GM12878 (cell line): Measurements from ENCODE around the gene IGF2R. TPM values are rescaled to one million over a fixed set of nuclear protein-coding genes. Genes with fewer than 3 reads are reported as not detected.

Source experiments
- ATAC-seq: fragments of 200-7000 bp; cut with Tn5 transposase; 3 replicates; pipeline ENCODE4 v1.9.1; 2020; ENCODE audit warnings: mild to moderate bottlenecking, moderate library complexity
- BruUV-seq: library from RNA; stranded (reverse); fragments of 400-500 nt; replicated peaks from 2 replicates; lab custom pipeline; 2021; lab: Mats Ljungman, UMichigan
- CTCF ChIA-PET: fragments of 300-600 bp; sonication (Branson Sonifier 250); formaldehyde crosslinking; extraction: SDS; loops from one replicate; lab custom pipeline; 2021; ENCODE audit warnings: inconsistent platforms; lab: Yijun Ruan, JAX
- POLR2A ChIA-PET: fragments of 350-600 bp; formaldehyde crosslinking; extraction: SDS; loops from one replicate; lab custom pipeline; 2021; ENCODE audit warnings: inconsistent platforms; lab: Charles Lee
- RAD21 ChIA-PET: fragments of 300-600 bp; sonication (Branson Sonifier 250); formaldehyde crosslinking; loops from one replicate; lab custom pipeline; 2023; ENCODE audit warnings: antibody characterized with exemption; ENCODE audit not compliant: unreplicated experiment; lab: Charles Lee
- SMC1A ChIA-PET: fragments of 300-600 bp; sonication (Branson Sonifier 250); formaldehyde crosslinking; loops from one replicate; lab custom pipeline; 2023; ENCODE audit not compliant: unreplicated experiment, uncharacterized antibody; lab: Charles Lee
- DNase-seq: peaks from one replicate; pipeline ENCODE4 v3.0.0-alpha.2; 2011; ENCODE audit warnings: low read depth, low spot score
- FAIRE-seq: peaks from 3 replicates; lab custom pipeline; 2011; peaks lifted over from hg19 to GRCh38; lab: Jason Lieb, UNC
- H2AFZ ChIP-seq: 2 replicates; pipeline ENCODE4 v1.6.0; 2011; ENCODE audit warnings: low read depth, low read length, control low read depth; ENCODE audit not compliant: control insufficient read depth
- H3K27ac ChIP-seq: 2 replicates; pipeline ENCODE4 v1.5.1; 2011; ENCODE audit warnings: control low read depth; ENCODE audit not compliant: control insufficient read depth, insufficient read depth
- H3K27me3 ChIP-seq, 2 experiments: replicated peaks in 1 of 2; 2 replicates each; pipeline versions ENCODE4 v1.6.0 to v1.6.1; 2011; ENCODE audit warnings: low read length in 1 of 2; ENCODE audit not compliant: control insufficient read depth in 2 of 2, insufficient read depth in 2 of 2
- H3K36me3 ChIP-seq, 2 experiments: 2 replicates each; pipeline ENCODE4 v1.5.1; 2011; ENCODE audit warnings: low read length in 1 of 2; ENCODE audit not compliant: control insufficient read depth in 2 of 2, insufficient read depth in 2 of 2
- H3K4me1 ChIP-seq: 2 replicates; pipeline ENCODE4 v1.6.1; 2011; ENCODE audit warnings: mild to moderate bottlenecking, low read length, moderate library complexity, mixed read lengths; ENCODE audit not compliant: control insufficient read depth, insufficient read depth
- H3K4me2 ChIP-seq: 2 replicates; pipeline ENCODE4 v1.6.0; 2011; ENCODE audit warnings: control low read depth; ENCODE audit not compliant: control insufficient read depth, insufficient read depth
- H3K4me3 ChIP-seq: fragments of 200-600 bp; sonication (generic); 2 replicates; pipeline ENCODE4 v1.5.1; 2016
- H3K79me2 ChIP-seq: 2 replicates; pipeline ENCODE4 v1.6.0; 2011; ENCODE audit warnings: low read length; ENCODE audit not compliant: control insufficient read depth, insufficient read depth
- H3K9ac ChIP-seq: 2 replicates; pipeline ENCODE4 v1.8.0; 2011; ENCODE audit warnings: low read length, control low read depth, mixed read lengths; ENCODE audit not compliant: control insufficient read depth, insufficient read depth
- H3K9me3 ChIP-seq: replicated peaks from 3 replicates; pipeline ENCODE4 v1.5.1; 2011; ENCODE audit warnings: mild to moderate bottlenecking, low read length; ENCODE audit not compliant: control insufficient read depth, insufficient read depth
- H4K20me1 ChIP-seq: 2 replicates; pipeline ENCODE4 v1.6.0; 2011; ENCODE audit not compliant: control insufficient read depth, insufficient read depth
- BMI1 ChIP-seq: fragments of 450-650 bp; IDR thresholded peaks from 2 replicates; pipeline ENCODE4 v1.6.1; 2016; ENCODE audit warnings: mild to moderate bottlenecking, moderate library complexity, borderline replicate concordance
- CHD2 ChIP-seq: IDR thresholded peaks from 2 replicates; pipeline ENCODE4 v1.6.1; 2011; ENCODE audit warnings: low read depth, low read length, improper control_type of control experiment, borderline replicate concordance
- CREB1 ChIP-seq: IDR thresholded peaks from 2 replicates; pipeline ENCODE4 v1.6.1; 2012; ENCODE audit warnings: low read depth, mild to moderate bottlenecking, inconsistent platforms
- EGR1 ChIP-seq, 2 experiments: IDR thresholded peaks; 1 replicate in 1 of 2; 2 replicates in 1 of 2; pipeline ENCODE4 v1.6.1; 2011 to 2012; ENCODE audit warnings: low read depth in 2 of 2, low read length in 2 of 2, borderline replicate concordance in 1 of 2, mild to moderate bottlenecking in 1 of 2, moderate library complexity in 1 of 2
- FOXM1 ChIP-seq: IDR thresholded peaks from 2 replicates; pipeline ENCODE4 v1.6.1; 2012; ENCODE audit warnings: low read depth, mild to moderate bottlenecking, inconsistent platforms, low read length, moderate library complexity
- HCFC1 ChIP-seq: fragments of 150-350 bp; IDR thresholded peaks from 2 replicates; pipeline ENCODE4 v1.6.1; 2014; ENCODE audit warnings: low read length
- MXI1 ChIP-seq: fragments of 150-350 bp; IDR thresholded peaks from 2 replicates; pipeline ENCODE4 v1.6.1; 2011; ENCODE audit warnings: low read depth, mild to moderate bottlenecking, inconsistent platforms, low read length, improper control_type of control experiment
- NBN ChIP-seq: fragments of 450-650 bp; IDR thresholded peaks from 2 replicates; pipeline ENCODE4 v1.6.1; 2016
- NFIC ChIP-seq: IDR thresholded peaks from 2 replicates; pipeline ENCODE4 v1.6.1; 2012; ENCODE audit warnings: low read depth, mild to moderate bottlenecking, inconsistent platforms, low read length, moderate library complexity
- NR2C2 ChIP-seq: IDR thresholded peaks from 2 replicates; pipeline ENCODE4 v1.6.1; 2011; ENCODE audit warnings: borderline replicate concordance, low read depth; ENCODE audit not compliant: control insufficient read depth, insufficient read length
- PAX5 ChIP-seq: IDR thresholded peaks from 2 replicates; pipeline ENCODE4 v1.6.1; 2011; ENCODE audit warnings: low read depth, low read length, borderline replicate concordance
- POLR2A ChIP-seq: IDR thresholded peaks from 2 replicates; pipeline ENCODE4 v1.6.1; 2011; ENCODE audit warnings: low read depth, mild to moderate bottlenecking, low read length
- POLR2AphosphoS2 ChIP-seq: IDR thresholded peaks from 2 replicates; pipeline ENCODE4 v1.6.1; 2011; ENCODE audit warnings: low read depth, mild to moderate bottlenecking, low read length, improper control_type of control experiment, moderate library complexity
- RELA ChIP-seq: fragments of 450-650 bp; IDR thresholded peaks from 2 replicates; pipeline ENCODE4 v1.8.0; 2014; ENCODE audit warnings: borderline replicate concordance; ENCODE audit not compliant: partially characterized antibody
- SMARCA5 ChIP-seq: fragments of 450-650 bp; IDR thresholded peaks from 2 replicates; pipeline ENCODE4 v1.6.1; 2017; ENCODE audit warnings: mild to moderate bottlenecking
- ZNF384 ChIP-seq: IDR thresholded peaks from 2 replicates; pipeline ENCODE4 v1.6.1; 2012; ENCODE audit warnings: low read depth, mild to moderate bottlenecking, low read length, improper control_type of control experiment, borderline replicate concordance
- ZNF622 ChIP-seq: fragments of 450-650 bp; IDR thresholded peaks from 2 replicates; pipeline ENCODE4 v1.6.1; 2017; ENCODE audit warnings: mild to moderate bottlenecking, inconsistent platforms
- ZSCAN29 ChIP-seq: fragments of 450-650 bp; IDR thresholded peaks from 2 replicates; pipeline ENCODE4 v1.6.1; 2017; ENCODE audit warnings: mild to moderate bottlenecking, moderate library complexity
- WGBS: methylation state at CpG from one replicate; pipeline ENCODE4 v1.1.6; 2016; ENCODE audit warnings: low lambda C conversion rate; ENCODE audit not compliant: insufficient replicate concordance, insufficient coverage; ENCODE audit errors: missing lambda C conversion rate; 5-methylcytosine and 5-hydroxymethylcytosine counted together
- in situ Hi-C: fragments of 300-500 bp; cut with MboI; formaldehyde crosslinking; loops from 9 replicates; pipeline ENCODE4 v1.14.3; 2018; ENCODE audit warnings: mixed read lengths
- intact Hi-C: fragments of 100-400 bp; cut with micrococcal nuclease; formaldehyde crosslinking; loops from one replicate; pipeline ENCODE4 v1.14.2; 2022; ENCODE audit not compliant: unreplicated experiment
- polyA plus RNA-seq, 11 experiments: library from polyadenylated mRNA; depleted of rRNA in 4 of 11; unstranded in 6 of 11; stranded (reverse) in 5 of 11; fragments of >200 nt; fragmentation: Nextera tagmentation in 4 of 11; fragmentation: Illumina TruSeq in 1 of 11; extraction: Ambion mirVana in 4 of 11; extraction: Trizol in 1 of 11; gene quantifications; 1 replicate in 1 of 11; 2 replicates in 10 of 11; pipeline versions ENCODE4 v1.2.1 to v1.2.3, GENCODE V29; 2011 to 2016; ENCODE audit warnings: inconsistent platforms in 2 of 11, missing spikeins in 2 of 11, low read depth in 1 of 11
- total RNA-seq, 4 experiments: library from RNA; depleted of rRNA in 3 of 4; stranded (reverse); fragments of >200 nt in 3 of 4; fragmentation: Illumina TruSeq in 1 of 4; extraction: Trizol in 1 of 4; gene quantifications; 2 replicates each; pipeline versions ENCODE4 v1.2.1 to v1.2.3, GENCODE V29; 2013 to 2021
- TF ChIP-seq, protein P1 (sequence below): fragments of 450-650 bp; formaldehyde crosslinking; IDR thresholded peaks from 2 replicates; pipeline ENCODE4 v1.5.0; 2022; ENCODE audit warnings: mild to moderate bottlenecking, missing genetic modification characterization
- TF ChIP-seq, protein P2 (sequence below): fragments of 450-650 bp; IDR thresholded peaks from 2 replicates; pipeline ENCODE4 v1.6.1; 2017; ENCODE audit warnings: mild to moderate bottlenecking

IGF2R gene
- total and polyA plus RNA-seq, 10 of the 15 experiments (the other 5 are each of a cell fraction or from before 2014, with no cell fraction given) = 1.00 to 40.1 (median 16.8) TPM

DNA sequence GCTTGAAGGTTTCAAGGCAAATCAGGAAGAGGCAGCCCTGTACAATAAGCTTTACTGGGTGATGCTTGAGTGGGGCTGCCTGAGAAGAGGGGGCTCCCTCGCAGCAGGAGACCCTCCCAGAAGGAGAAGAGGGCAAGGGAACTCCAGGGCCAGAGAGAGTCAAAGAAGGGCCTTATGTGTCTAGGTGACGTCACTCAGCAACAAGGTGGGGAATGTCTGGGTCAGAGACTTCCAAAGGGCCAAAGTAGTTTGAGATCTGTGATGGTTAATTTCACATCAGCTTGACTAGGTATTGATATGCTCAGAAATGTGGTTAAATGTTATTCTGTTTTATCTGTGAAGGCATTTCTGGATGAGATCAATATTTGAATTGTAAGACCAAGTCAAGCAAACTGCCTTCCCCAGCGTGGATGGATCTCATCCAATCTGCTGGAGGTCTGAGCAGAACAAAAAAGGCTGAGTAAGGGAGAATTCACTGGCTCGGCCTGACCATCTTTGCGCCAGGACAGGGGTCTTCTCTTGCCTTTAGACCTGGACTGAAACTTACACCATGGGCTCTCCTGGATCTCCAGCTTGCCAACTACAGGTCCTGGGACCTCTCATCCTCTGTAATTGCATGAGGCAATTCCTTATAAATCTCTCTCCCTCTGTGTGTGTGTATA, 42.2 kb upstream of the IGF2R start:
- RAD21 ChIA-PET = no interaction called here
- POLR2A ChIA-PET = interaction anchor here (0.5 kb wide), 1 partner anchor 43 kb away, joined by 6 read pairs; no protein-coding TSS in a partner anchor
- WGBS = 42% methylated on average over 5 of the region's 5 CpGs
- Histone ChIP-seq H3K27me3 (no peaks in the 10 kb centered on the region), H3K4me3 (no peak overlapping the region), H3K9ac (no peak overlapping the region), H3K27ac (no peak overlapping the region), H3K4me1 (peaks cover 21% of the 10 kb centered on the region), H3K79me2 (no peaks in the 10 kb centered on the region), H4K20me1 (no peaks in the 10 kb centered on the region), H3K9me3 (no peaks in the 10 kb centered on the region), H3K36me3 (no peaks in the 10 kb centered on the region), H3K4me2 (no peak overlapping the region), H2AFZ (no peak overlapping the region)
- DNase-seq (no peak), ATAC-seq (no peak), FAIRE-seq (no peak)
- no TSS peak for BruUV-seq
- CTCF ChIA-PET = interaction anchor here (1.3 kb wide), 1 partner anchor 9 kb away, joined by 4 read pairs; no protein-coding TSS in a partner anchor
- SMC1A ChIA-PET = interaction anchor here (0.9 to 2.4 kb wide), 3 partner anchors 12 to 65 kb away, joined by 3 to 7 read pairs (median 3); no protein-coding TSS in a partner anchor
- TF ChIP-seq NFIC (no peak), HCFC1 (no peak), PAX5 (no peak), ZSCAN29 (no peak), NR2C2 (no peak), FOXM1 (no peak), SMARCA5 (no peak), NBN (no peak), POLR2AphosphoS2 (no peak), CHD2 (no peak), POLR2A (no peak), ZNF622 (no peak), BMI1 (no peak), MXI1 (no peak), RELA (no peak), EGR1 (IDR thresholded peaks at IDR 0.05; ENCODE audit: borderline replicate concordance in 1 of 2, low read depth in 2 of 2, low read length in 2 of 2) (no peak), CREB1 (no peak), ZNF384 (no peak)
- TF ChIP-seq, protein P1, sequence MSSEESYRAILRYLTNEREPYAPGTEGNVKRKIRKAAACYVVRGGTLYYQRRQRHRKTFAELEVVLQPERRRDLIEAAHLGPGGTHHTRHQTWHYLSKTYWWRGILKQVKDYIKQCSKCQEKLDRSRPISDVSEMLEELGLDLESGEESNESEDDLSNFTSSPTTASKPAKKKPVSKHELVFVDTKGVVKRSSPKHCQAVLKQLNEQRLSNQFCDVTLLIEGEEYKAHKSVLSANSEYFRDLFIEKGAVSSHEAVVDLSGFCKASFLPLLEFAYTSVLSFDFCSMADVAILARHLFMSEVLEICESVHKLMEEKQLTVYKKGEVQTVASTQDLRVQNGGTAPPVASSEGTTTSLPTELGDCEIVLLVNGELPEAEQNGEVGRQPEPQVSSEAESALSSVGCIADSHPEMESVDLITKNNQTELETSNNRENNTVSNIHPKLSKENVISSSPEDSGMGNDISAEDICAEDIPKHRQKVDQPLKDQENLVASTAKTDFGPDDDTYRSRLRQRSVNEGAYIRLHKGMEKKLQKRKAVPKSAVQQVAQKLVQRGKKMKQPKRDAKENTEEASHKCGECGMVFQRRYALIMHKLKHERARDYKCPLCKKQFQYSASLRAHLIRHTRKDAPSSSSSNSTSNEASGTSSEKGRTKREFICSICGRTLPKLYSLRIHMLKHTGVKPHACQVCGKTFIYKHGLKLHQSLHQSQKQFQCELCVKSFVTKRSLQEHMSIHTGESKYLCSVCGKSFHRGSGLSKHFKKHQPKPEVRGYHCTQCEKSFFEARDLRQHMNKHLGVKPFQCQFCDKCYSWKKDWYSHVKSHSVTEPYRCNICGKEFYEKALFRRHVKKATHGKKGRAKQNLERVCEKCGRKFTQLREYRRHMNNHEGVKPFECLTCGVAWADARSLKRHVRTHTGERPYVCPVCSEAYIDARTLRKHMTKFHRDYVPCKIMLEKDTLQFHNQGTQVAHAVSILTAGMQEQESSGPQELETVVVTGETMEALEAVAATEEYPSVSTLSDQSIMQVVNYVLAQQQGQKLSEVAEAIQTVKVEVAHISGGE (CRISPR knock-in tag) = no peak
- TF ChIP-seq, protein P2, sequence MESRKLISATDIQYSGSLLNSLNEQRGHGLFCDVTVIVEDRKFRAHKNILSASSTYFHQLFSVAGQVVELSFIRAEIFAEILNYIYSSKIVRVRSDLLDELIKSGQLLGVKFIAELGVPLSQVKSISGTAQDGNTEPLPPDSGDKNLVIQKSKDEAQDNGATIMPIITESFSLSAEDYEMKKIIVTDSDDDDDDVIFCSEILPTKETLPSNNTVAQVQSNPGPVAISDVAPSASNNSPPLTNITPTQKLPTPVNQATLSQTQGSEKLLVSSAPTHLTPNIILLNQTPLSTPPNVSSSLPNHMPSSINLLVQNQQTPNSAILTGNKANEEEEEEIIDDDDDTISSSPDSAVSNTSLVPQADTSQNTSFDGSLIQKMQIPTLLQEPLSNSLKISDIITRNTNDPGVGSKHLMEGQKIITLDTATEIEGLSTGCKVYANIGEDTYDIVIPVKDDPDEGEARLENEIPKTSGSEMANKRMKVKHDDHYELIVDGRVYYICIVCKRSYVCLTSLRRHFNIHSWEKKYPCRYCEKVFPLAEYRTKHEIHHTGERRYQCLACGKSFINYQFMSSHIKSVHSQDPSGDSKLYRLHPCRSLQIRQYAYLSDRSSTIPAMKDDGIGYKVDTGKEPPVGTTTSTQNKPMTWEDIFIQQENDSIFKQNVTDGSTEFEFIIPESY = no peak
- in situ Hi-C loops (no loop called here), intact Hi-C loops (no loop called here)
